Adipocyte (in vitro differentiated cells): Measurements from ENCODE around the gene RRBP1.

Experiments
- DNase-seq: peaks from one replicate; pipeline ENCODE4 v3.0.0-alpha.2; 2015; ENCODE audit warnings: low read depth
- H3K27me3 ChIP-seq: replicated peaks from 2 replicates; pipeline ENCODE4 v1.7.0; 2013; ENCODE audit warnings: mild to moderate bottlenecking, low read length, moderate library complexity; ENCODE audit not compliant: control insufficient read depth, insufficient read depth
- H3K36me3 ChIP-seq: 2 replicates; pipeline ENCODE4 v1.7.0; 2013; ENCODE audit warnings: low read length, mild to moderate bottlenecking, moderate library complexity; ENCODE audit not compliant: control insufficient read depth, insufficient read depth, severe bottlenecking
- H3K4me1 ChIP-seq: 2 replicates; pipeline ENCODE4 v1.7.0; 2013; ENCODE audit warnings: mild to moderate bottlenecking, low read length, moderate library complexity; ENCODE audit not compliant: control insufficient read depth, insufficient read depth
- H3K4me3 ChIP-seq: 2 replicates; pipeline ENCODE4 v1.7.0; 2013; ENCODE audit warnings: mild to moderate bottlenecking, low read length, moderate library complexity
- H3K9ac ChIP-seq: 2 replicates; pipeline ENCODE4 v1.7.0; 2013; ENCODE audit warnings: mild to moderate bottlenecking, low read length, moderate library complexity
- H3K9me3 ChIP-seq: 2 replicates; pipeline ENCODE4 v1.7.0; 2013; ENCODE audit warnings: mild to moderate bottlenecking, low read length, moderate library complexity; ENCODE audit not compliant: control insufficient read depth

The RRBP1 gene, protein sequence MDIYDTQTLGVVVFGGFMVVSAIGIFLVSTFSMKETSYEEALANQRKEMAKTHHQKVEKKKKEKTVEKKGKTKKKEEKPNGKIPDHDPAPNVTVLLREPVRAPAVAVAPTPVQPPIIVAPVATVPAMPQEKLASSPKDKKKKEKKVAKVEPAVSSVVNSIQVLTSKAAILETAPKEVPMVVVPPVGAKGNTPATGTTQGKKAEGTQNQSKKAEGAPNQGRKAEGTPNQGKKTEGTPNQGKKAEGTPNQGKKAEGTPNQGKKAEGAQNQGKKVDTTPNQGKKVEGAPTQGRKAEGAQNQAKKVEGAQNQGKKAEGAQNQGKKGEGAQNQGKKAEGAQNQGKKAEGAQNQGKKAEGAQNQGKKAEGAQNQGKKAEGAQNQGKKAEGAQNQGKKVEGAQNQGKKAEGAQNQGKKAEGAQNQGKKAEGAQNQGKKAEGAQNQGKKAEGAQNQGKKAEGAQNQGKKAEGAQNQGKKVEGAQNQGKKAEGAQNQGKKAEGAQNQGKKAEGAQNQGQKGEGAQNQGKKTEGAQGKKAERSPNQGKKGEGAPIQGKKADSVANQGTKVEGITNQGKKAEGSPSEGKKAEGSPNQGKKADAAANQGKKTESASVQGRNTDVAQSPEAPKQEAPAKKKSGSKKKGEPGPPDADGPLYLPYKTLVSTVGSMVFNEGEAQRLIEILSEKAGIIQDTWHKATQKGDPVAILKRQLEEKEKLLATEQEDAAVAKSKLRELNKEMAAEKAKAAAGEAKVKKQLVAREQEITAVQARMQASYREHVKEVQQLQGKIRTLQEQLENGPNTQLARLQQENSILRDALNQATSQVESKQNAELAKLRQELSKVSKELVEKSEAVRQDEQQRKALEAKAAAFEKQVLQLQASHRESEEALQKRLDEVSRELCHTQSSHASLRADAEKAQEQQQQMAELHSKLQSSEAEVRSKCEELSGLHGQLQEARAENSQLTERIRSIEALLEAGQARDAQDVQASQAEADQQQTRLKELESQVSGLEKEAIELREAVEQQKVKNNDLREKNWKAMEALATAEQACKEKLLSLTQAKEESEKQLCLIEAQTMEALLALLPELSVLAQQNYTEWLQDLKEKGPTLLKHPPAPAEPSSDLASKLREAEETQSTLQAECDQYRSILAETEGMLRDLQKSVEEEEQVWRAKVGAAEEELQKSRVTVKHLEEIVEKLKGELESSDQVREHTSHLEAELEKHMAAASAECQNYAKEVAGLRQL (N-terminal part only)

GRCh38 chr20:17682103-17682888, at the start of gene RRBP1:
Gene RRBP1 (minus strand): TSS chr20:17682242. CDS start chr20:17660507, 21,735 bp downstream.
- peak; percentile 99 for DNase-seq
- H3K9me3 ChIP-seq: peaks cover 10% of the 10 kb centered on the region
- peaks cover 24% of the 10 kb centered on the region for H3K36me3 ChIP-seq
- H3K4me3 ChIP-seq: peak within 1 kb of the TSS; percentile 97
- peak within 1 kb of the TSS; percentile 94 for H3K9ac ChIP-seq
- H3K4me1 ChIP-seq: peaks cover 21% of the 10 kb centered on the region
- peaks cover 25% of the 10 kb centered on the region for H3K27me3 ChIP-seq

DNA sequence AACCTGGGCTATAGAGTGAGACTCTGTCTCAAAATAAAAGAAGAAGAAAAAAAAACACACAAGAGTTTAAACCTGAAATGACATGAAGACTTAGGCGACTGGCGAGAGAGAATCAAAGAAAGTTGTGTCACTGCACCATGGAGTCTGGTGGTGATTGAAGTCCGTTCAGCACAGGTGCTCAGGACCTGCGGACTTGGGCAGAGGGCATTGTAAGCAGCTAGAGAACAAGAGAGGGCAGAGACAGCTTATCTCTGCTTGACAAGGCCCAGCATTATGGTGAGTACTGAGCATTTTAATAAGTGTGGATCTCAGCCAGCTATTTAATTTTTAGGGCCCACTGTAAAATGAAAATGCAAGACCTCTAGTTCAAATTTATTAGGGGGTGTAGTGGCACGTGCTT, 49.2 kb upstream of the RRBP1 start:
- no peak overlapping the region for H3K9ac ChIP-seq
- no peaks in the 10 kb centered on the region for H3K4me1 ChIP-seq
- DNase-seq: no peak
- H3K36me3 ChIP-seq: no peaks in the 10 kb centered on the region
- no peak overlapping the region for H3K4me3 ChIP-seq
- H3K27me3 ChIP-seq: peaks cover 21% of the 10 kb centered on the region
- H3K9me3 ChIP-seq: peaks cover 3% of the 10 kb centered on the region

DNA sequence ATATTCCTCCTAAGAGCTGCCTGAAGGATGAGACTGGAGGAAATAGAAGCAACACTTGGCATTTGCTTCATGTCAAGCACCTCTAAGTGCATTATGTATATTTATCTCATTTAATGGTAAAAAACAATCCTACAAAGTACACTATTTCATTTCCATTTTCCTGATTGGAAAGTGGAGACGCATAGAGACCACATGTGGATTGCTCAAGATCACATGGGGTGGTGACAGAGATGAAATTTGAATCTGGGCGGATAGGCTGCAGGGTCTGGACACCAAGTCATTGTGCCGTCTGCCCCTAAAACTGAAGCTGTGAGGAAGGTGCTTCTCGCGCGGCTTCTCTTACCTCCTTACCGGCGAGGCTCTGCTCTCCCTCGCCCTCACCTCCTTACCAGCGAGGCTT, 48.0 kb upstream of the RRBP1 start:
- Histone ChIP-seq H3K9me3 (no peaks in the 10 kb centered on the region), H3K4me3 (no peak overlapping the region), H3K36me3 (no peaks in the 10 kb centered on the region), H3K9ac (no peak overlapping the region), H3K4me1 (no peaks in the 10 kb centered on the region), H3K27me3 (peaks cover 23% of the 10 kb centered on the region)
- DNase-seq: no peak

DNA sequence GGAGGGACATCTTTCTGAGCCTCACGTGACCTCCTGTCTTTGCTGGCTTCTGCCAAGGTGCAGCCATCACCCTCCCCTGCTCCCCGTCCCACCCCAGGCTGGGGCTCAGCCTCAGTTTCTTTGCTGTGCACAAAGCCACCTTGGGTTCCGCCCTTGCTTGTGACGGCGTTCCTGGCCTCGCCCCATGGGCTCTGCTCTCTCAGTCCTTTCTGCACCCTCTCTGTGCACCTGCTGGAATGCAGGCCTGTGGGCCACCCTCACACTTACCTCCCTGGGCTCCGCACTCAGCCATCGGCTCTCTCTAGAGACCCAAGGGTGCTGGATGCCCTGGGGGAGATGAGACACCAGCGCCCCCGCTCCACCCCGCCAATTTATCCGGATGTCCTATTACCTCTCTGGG, 46.0 kb upstream of the RRBP1 start:
- H3K9ac ChIP-seq: no peak overlapping the region
- no peaks in the 10 kb centered on the region for H3K4me1 ChIP-seq
- no peak overlapping the region for H3K4me3 ChIP-seq
- DNase-seq: no peak
- H3K36me3 ChIP-seq: no peaks in the 10 kb centered on the region
- H3K9me3 ChIP-seq: peaks cover 5% of the 10 kb centered on the region
- H3K27me3 ChIP-seq: peaks cover 37% of the 10 kb centered on the region

- Histone ChIP-seq H3K9ac (no peak overlapping the region), H3K36me3 (no peaks in the 10 kb centered on the region), H3K4me1 (no peaks in the 10 kb centered on the region), H3K4me3 (no peak overlapping the region), H3K27me3 (peaks cover 44% of the 10 kb centered on the region), H3K9me3 (peaks cover 5% of the 10 kb centered on the region)
- DNase-seq: no peak
These were observed 45.3 kb upstream of the RRBP1 start for GRCh38 chr20:17727351-17727750.

- H3K27me3 ChIP-seq: peaks cover 46% of the 10 kb centered on the region
- no peaks in the 10 kb centered on the region for H3K36me3 ChIP-seq
- H3K4me1 ChIP-seq: no peaks in the 10 kb centered on the region
- DNase-seq: no peak
- peaks cover 5% of the 10 kb centered on the region for H3K9me3 ChIP-seq
- H3K9ac ChIP-seq: no peak overlapping the region
- no peak overlapping the region for H3K4me3 ChIP-seq
These were observed 44.9 kb upstream of the RRBP1 start for GRCh38 chr20:17726902-17727301.

DNA sequence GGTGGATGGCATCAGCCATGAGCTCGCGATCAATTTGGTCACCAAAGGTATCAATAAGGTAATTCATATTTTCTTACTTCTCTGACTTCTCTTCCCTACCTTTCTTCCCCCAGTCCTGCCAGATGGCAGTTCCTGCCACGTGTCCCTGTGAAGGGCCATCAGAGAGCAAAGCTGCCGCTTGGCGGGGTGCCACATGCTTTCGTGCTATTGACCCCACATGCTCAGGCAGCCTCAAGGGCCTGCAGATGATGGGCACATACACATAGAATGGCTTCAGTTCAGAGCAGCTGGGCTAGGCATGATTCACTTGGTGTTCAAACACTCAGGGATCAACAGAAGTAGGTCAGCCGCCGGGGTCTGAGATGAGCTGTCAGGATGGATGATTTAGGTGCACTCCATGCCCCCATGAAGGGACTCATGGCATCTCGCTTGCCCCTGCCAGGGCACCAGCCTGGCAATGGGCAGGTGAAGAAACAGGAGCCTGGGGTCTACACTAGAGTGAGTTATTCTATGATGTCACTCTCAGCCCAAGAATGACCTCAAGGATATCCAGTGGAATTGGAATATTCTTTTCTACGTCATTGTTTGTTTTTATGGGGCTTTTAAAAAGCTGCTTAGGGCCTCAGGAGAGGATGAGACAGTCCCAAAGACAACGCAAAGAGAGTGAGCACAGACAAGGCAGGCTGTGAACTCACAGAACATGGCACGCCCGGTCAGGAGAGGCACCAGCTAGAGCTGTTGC, 43.2 kb upstream of the RRBP1 start:
- Histone ChIP-seq H3K4me3 (no peak overlapping the region), H3K36me3 (no peaks in the 10 kb centered on the region), H3K27me3 (peaks cover 46% of the 10 kb centered on the region), H3K9me3 (peaks cover 5% of the 10 kb centered on the region), H3K4me1 (no peaks in the 10 kb centered on the region), H3K9ac (no peak overlapping the region)
- no peak for DNase-seq

DNA sequence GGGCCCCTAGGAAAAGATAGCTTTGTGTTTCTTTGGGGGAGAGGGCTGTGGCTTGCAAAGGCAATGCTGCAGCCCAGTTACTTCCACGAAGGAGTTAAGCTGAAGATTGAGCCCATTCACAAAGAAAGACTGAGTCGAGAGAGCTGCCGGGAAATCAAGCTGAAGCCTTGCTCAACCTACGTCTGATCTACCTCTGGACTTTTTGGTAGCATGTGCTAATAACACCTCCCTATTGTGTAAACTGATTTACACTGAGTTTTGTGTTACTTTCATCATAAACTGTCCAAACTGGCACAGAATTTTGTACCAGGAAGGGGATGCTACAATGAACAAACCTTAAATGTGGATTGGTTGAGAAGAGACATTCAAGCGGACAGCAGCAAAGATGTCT, 41.3 kb upstream of the RRBP1 start:
- DNase-seq: no peak
- H3K4me3 ChIP-seq: no peak overlapping the region
- H3K9me3 ChIP-seq: peaks cover 5% of the 10 kb centered on the region
- H3K27me3 ChIP-seq: peaks cover 33% of the 10 kb centered on the region
- no peak overlapping the region for H3K9ac ChIP-seq
- H3K4me1 ChIP-seq: no peaks in the 10 kb centered on the region
- no peaks in the 10 kb centered on the region for H3K36me3 ChIP-seq

DNA sequence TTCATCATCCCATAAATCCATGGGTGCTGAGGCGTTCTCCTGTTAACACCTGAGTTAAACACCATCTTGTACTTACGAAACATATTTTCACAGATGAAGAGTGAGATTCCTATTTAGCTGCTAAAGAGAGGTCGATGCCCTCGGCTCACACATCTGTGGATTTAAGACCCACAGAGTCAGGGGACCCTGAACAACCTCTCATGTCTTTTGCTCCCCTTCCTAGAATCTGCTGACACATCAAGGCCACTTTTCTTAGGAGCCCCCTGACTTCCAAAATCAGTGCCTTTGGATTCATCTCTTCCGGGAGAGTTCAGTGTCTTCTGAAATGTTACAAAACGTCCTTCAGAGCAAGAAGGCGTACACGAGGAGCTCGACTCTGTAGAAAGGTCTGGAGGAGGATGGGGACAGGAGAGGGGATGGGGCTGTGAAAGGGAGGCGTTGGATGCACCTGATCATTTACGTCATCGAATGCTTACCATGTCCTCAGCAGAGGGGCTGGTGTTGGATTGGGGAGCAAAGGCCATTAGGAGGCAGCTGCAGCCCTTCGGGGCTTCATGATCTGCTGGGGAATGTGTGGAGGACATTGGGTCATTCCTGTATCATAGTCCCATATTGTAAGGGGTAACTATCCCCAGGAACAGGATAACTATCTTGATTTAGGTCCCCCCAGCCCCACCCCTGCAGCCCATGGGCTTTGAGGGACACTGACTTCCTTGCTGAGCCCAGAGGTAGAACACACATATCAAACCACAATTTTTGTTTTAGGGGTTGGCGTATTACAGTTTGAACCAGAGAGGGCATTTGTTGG, 40.7 kb upstream of the RRBP1 start:
- H3K4me1 ChIP-seq: no peaks in the 10 kb centered on the region
- no peaks in the 10 kb centered on the region for H3K36me3 ChIP-seq
- H3K27me3 ChIP-seq: peaks cover 27% of the 10 kb centered on the region
- no peak overlapping the region for H3K9ac ChIP-seq
- peaks cover 5% of the 10 kb centered on the region for H3K9me3 ChIP-seq
- no peak for DNase-seq
- no peak overlapping the region for H3K4me3 ChIP-seq
